Measurements from ENCODE around the gene MTM1.

The MTM1 gene

DNA sequence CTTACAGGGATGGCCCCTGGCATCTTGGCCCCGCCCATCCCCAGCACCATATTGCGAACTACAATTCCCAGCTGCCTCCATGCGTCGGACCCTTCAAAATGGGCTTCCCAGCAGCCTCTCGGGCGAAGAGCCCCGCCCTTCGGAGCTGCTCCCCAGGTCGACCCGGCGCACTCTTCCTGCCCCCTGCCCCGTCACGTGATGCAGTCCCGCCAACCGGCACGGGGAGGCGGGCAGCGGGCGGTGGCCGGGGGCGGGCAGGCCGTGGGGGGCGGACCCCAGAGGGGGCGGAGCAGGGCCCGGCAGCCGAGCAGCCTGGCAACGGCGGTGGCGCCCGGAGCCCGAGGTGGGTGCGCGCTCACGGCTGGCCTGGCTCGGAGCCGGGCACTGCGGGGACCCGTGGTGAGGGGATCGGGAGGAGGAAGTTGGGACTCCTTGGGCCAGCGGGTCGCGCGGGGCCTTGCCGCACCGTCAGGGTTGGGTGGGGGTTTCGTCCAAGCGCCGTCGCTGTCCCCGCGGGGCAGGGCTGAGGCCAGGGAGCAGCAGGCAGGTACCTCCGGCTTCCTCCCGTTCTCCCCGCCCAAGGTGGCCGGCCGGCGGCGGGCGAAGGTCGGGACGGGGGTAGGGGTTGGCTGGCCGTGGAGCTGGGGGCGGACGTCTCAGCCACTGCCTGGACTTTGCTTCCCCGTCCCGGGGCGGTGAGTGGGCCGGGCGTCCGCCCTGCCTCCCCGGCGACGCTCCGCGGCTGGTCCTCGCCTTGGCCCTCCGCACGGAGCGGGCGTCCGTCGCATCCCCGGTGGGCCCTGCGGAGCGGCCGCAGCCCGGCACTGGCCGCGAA lies at the start of gene MTM1:
Gene MTM1, plus strand, starts transcription at position 302 of the 835 bp plus-strand sequence. CDS start 23,994 bp downstream, outside the sequence.
- DNase-seq (ENCODE audit: low spot score), result peak; percentile 92

DNA sequence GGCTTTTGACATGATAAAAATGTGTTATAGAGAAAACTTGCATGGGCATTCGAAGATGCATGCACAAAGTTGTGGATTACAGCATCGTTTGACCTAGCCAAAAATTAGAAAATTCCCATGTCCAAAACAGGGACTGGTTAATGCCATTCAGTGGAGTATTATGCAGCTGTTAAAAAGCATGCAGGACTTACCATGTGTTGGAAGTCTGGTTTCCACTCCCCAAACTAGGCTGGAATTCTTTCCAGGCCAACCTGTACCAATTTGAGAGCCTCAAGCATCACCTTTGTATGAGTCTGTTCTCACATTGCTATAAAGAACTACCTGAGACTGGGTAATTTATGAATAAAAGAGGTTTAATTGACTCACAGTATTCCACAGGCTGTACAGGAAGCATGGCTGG lies 45.9 kb upstream of the MTM1 start:
- DNase-seq (ENCODE audit: low spot score), result no peak

DNA sequence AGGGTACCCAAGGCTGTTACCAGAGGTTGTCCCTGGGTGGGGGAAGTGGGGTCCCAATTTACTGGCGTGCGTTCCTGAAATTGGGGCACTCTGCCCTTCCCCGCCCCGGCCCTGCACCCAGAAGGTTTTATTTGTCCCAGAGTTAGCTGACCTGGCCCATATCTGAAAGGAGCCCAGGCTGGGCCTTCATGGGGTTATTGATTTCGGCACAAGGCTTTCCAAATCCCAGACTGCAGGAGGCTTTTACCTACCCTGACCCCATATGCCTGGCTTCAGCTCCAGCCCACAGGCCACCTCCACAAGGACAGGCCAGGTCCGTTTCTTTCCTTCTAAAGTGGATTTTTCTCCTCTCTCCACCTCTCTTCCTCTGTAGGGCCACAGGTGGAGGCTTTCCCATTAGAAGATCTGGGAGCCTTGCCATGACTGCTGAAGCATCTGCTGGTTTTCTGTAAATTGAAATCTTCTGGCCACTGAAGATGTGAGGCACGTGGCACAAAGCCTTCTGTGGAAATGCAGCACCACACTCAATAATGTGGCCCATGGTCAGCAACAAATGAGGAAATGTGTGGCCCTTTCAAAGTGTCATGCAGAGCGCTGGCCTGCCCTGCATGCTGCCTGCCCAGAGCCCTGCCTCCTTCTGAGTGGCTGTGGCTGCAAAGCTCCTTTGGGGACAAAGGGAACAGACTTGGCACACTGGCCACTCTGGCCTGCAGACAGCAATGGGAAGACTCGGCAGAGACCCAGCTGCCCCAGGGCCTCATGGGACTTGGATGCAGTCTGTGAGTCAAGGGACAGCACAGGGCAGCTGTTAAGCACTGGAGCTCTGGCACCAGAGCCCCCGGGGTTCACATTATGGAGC lies 43.1 kb upstream of the MTM1 start:
- DNase-seq (ENCODE audit: low spot score), result no peak

DNA sequence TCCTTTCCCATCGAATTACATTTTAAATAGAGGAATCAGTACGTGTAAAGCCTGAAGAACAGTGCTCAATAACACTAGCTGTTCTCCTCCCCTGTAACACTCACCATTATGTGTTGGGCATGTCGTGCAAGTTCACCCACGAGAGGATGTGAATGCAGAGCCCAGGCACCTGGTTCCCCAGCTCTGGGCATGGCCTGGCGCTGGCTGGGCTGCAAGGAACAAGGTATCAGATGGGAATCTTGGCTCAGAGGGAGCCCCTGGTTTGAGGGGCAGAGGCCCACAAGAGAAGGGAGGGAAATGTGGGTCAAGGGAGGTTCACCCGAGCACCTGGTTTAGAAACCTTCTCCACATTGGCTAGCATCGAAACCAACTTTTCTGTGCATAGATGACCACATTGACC lies 41.7 kb upstream of the MTM1 start:
- no peak for DNase-seq (ENCODE audit: low spot score)

DNA sequence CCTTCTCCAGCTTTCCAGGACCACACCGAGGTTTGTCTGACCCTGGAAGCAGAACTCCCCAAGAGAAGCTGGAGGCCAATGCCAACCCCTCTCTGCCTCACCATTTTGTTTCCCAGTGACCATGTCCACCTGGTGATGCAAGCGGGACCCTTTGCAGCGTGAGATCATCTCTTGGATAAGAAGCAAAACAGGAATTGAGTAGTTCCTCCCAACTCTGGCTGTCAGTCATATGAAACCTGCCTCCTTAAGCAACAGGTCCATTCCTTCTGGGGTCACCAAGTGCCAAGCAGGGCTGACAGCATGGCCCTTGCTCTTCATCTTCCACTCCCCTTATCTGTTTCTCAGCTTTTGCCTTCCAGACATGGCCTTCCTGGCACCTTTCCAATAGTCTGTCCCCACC lies 41.3 kb upstream of the MTM1 start:
- no peak for DNase-seq (ENCODE audit: low spot score)

DNA sequence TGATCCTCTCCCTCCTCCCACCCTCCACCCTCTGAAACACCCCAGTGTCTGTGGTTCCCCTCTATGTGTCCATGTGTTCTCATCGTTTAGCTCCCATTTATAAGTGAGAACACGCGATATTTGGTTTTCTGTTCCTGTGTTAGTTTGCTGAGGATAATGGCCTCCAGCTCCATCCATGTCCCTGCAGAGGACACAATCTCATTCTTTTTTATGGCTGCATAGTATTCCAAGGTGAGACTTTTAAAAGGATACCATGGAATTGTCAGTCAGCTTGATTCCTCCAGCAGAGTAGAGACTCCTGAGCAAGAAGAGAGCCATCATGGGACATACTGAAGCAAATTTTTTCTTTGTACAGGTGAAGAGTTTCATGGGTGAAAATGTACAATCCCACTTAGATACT lies 38.8 kb upstream of the MTM1 start:
- no peak for DNase-seq (ENCODE audit: low spot score)

DNA sequence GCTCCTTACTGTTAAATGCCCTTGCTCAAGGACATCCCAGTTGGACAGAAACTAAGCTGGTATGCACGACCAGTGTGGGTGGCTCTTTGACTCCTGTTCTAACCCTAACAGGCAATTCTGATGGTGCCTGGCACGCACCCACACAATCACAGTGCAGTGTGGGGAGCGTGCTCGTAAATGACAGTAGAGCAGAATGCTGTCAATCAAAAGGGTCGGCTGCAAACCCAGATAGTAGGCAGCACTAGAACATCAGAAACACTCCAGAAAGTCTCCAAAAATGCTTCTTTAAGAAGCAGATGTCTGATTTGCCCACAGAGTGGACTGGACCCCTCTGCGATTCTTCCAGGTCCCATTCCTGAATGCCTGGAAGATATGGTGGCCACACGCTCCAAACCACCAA lies 37.6 kb upstream of the MTM1 start:
- DNase-seq (ENCODE audit: low spot score), result no peak

DNA sequence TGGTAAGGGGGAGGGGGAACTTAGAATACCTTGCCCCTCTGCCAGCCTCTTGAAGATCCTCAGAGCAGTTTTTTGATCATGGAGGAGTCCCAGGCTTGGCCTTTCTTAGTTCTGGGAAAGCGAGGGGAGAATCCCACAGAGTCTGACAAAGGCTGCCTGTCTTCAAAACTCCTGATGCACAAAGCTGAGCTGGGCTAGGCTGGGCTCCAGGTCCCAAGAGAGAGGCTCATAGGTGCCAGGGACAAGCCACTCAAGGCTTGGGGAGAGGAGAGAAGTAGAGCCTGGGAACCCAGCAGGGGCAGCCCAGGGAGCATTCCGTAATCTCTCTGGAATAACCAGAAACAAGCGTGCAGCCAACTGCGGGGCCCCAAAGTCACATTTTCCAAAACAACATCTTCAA lies 37.0 kb upstream of the MTM1 start:
- no peak for DNase-seq (ENCODE audit: low spot score)

DNA sequence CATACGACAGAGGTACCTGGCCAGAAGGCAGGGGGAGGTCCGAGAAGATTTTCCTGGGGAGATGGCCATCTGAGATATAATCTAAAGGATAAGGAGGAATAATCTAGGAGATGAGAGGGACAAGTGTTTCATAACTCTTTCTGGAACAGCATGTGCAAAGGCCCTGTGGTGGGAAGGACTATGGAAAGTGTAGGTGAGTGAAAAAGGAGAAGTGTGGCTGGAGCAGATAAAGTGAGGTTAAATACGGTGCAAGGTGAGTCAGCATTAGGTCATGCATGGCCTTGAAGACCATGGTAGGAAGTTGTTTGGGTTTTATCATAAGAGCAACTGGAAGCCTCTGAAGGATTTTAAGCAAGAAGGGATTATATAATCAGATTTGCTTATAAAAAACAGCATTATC lies 34.6 kb upstream of the MTM1 start:
- no peak for DNase-seq (ENCODE audit: low spot score)

DNA sequence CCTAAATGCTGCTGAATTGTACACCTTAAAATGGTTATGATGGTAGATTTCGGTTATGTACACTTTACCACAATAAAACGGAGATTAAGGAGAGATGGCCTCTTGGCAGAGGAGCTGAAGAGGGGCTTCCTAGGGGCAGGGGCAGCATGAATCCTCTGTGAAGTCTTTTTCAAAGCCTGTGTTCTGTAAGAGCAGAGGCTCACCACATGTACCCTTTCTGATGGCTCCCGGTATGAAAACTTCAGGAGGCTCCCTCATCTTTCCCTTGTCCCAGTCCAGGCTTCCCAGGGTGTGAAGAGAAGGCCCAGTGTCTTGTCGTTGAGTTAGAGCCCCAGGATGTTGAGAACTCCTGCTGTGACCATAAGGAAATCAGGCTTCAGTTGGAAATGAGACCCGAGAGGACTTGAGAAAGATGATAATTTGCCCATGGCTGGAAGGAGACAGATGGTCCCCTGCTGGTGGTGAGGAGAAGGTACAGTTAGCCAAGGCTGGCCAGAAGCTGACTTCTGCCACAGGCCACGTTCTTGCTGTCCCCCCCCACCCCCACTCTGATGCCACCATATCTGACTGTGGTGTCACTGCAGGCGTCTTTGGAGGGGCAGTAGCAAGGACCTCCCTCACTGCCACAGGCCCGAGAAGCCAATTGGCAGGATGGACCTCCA lies 31.8 kb upstream of the MTM1 start:
- no peak for DNase-seq (ENCODE audit: low spot score)

DNA sequence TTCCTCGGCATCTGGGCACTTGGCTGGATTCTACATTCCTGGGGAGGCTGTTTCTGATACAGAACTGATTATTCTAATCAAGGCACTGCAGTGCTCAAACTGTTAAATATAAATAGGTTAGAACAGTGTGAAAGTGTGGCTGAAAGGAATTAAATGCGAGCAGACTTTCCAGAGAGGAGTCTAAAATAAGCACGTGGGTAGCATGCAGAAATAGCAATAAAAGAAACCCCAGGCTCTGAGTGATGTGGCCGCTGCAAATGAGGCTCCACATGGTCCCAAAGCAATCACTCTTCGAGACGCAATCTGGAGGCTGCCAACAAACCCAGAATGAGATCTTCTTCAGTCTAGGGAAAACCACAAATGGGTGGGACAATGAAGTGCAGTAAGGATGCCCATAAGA lies 30.6 kb upstream of the MTM1 start:
- DNase-seq (ENCODE audit: low spot score), result no peak

DNA sequence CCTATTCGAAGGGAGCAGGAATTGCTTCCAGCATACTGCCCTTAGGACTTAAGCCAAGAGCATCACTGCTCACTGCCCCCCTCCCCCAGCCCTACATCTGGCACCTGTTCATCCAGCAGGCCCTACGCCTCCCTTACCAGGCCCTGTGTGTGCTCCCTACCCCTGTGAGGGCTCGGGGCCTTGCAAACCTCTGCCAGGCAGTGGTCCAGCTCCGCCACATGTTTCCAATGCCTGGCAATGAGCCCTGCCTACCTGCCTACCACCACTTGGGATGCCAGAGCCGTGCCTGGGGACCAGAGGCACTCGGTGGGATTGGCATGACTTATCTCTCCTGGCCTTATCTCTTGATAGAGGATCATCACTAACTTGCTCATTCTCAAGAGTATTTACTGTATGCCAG lies 27.5 kb upstream of the MTM1 start:
- no peak for DNase-seq (ENCODE audit: low spot score)

DNA sequence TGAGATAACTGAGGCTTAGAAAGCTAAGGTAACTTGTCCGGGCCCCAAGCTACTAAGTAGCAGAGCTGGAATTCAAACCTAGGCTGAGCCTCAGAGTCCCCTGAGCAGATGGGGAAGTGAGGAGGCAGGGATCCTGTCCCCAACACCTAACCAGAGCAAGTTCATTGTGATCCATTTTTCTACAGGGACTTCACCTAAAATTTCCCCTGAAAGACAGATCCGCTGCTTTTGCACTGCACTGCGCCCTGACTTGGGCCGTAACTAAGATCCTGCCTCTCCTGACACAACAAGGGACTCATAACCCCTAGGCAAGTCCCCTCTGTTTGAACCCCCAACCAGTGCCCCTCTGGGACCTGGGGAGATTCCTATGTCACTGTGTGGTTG lies 25.6 kb upstream of the MTM1 start:
- DNase-seq (ENCODE audit: low spot score), result no peak

DNA sequence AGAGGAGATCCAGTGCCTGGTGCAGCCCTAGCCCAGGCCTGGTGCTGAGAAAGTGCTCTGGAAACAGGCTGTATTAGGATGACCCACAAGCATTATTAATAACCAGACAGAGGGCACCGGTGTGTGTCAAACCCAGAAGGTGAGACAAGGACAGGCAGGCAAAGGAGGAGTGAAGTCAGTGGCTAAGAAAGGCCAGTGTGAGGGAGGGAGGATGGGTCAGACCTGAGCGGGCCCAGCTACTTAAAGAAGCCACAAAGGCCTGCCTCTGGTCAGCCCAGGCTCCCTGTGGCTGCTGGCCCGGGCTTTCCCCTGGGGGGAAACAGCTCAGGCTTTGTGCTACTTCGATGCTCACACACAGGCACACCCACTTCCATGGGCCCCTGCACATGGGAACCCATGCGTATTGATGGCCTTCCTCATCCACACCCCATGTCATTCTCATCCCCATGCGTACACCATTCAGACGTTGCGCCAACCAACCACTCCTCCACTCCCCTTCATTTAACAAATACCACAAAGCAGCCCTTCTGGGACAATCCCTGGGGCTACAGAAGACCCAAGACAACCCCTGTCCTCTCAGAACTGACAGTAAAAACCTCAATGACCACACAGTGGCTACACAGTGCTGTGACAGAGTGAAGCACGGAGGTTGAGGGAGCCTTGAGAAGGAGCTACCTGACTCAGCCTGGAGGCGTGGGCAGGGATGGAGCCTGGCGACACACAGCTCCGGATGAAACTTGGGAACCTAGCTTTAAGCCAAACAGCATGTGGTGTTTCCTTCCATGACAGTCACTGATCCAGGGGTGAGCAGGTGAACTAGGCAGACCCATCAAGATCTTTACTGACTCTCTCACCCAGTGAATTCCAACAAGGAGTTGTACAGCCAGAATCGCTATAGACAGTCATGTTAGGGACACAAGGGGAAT lies 24.9 kb upstream of the MTM1 start:
- no peak for DNase-seq (ENCODE audit: low spot score)

DNA sequence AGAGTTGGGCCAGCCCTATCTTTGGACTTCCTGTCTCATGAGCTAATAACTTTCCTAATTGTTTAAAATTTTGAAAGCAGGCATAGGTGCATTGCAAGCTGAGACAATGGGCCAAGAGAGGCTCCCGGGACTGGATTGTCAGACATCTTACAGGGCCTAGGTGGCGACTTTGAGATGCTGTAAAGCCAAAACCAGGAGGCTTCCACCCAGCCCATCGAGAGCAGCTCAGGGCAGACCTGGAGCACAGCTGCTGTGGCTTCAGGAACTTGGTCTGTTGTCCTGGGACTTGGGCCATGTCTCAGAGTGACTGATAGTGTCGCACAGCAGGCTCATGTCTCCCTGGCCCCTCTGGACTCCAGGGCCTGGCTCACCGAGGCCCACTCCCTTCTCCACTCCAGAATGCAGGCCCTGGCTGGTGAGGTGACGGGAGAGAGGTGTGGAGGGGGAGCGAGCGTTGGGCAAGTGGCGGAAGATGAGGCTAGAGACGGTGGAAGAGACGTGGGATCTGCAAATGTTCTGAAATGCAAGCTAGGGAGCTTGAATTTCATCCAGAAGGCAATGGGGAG lies 24.1 kb upstream of the MTM1 start:
- peak; percentile 21 for DNase-seq (ENCODE audit: low spot score)

DNA sequence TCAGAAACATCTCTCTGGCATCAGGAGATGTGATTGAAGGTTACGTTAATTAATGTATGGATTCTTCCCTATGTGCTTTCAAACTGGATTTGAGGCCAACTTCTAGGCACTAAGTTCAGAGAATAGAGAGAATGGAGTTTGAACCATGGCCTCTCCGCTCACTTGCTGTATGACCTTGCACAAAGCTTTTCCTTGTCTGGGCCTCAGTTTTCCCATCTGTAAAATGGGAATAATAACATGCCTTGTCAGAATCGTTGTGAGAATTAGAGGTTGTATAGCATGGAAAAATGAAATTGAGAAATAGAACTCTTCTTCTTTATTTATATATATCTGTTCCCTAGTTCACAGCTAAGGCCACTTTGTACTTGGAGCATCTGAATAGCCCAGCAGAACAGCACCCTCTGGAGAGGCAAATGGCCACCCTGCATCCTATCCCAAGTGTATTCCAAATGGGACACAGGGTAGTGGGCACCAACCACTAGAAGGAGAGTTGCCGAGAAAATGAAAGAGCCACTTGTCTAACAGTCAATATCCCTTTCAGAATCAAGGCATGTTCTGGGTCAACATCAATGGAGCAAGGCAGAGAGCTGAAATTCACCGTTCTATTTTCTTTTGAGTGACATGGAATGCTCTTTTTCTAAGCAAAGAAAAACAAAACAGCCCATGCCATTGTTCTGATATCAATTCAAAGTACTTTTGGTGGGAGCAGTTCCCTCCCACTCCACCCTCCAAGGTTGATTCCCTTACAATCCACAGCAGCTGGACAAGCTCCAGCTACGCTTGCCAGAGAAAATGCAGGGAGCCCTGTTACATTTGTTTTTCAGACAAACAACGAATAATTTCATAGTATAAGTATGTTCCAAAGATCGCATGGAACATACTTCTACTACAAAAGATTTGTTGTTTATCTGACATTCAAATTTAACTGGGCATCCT lies 23.3 kb upstream of the MTM1 start:
- DNase-seq (ENCODE audit: low spot score), result no peak

DNA sequence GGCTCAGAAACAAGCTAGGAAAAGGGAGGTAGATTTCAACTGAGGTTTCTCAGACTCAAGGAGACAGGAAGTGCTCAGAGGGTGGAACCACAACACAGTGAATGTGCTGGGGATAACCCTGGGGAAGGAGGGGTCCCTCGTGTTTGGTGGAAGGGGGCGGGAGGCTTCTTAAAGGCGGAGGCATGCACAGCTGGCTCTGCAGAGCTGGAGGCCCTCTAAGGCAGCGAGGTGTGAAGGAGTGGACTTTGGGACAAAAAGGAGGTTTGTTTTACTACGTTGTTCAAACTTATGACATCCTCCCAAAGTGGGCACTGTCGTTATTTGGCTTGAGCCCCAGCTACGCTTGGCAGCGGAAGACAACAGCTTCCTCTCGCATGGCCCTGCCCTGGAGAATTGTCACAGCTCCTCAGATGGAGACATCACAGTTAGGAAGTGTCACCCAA lies 21.7 kb upstream of the MTM1 start:
- peak; percentile 42 for DNase-seq (ENCODE audit: low spot score)

DNA sequence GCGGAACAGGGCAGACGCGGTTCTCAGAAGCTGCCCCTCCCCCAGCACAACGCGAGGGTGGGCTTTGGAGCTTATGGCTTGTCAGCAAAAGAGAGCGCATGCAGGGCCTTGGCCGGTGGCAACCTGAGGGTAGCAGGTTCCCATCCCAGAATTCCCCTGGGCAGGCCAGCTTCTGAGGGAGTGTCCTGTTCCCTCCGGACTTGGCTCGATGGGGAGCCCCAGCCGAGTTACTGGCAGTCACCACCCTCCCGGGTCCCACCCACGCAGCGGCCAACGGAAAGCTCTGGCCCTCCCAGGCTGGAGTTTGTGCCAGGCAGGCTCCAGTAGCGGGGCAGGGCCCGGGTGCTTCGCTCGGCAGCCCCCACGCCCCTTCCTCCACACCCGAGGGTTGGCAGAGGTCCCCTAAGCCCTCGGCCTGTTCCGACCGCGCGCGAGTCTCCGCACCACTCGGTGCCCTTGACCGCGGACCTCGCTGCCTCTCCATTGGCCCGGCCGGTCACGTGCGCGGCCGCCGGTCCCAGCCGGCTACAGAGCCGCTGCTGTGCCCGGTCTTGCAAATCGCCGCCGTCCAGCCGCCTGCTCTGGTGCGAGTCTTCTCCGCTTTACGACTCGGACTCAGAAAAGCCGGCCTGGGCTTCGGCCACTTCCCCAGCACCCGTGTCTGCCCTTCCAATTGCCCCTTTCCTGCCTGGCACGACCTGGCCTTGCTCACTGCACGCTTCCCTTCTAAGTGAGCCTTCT lies 20.9 kb upstream of the MTM1 start:
- DNase-seq (ENCODE audit: low spot score), result no peak

DNA sequence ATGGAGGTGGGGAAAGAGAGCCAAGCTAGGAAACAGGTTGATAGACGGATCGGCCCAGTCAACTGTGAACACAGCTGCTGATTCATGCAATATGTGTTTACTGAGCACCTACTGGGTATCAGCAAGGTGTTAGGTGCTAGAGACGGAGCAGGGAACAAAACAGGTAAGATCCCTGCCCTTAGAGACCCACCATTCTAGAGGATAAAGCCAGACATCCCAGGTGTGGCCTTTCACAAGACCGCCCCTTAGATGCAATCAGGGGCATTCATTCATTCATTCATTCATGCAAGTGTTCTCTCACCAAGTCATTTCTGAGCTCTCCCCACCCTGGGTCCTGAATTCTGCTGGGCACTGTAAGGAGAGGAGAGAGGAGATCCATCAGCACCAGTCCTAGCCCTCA lies 20.2 kb upstream of the MTM1 start:
- no peak for DNase-seq (ENCODE audit: low spot score)

Measured in CD4-positive, alpha-beta T cell treated with Interleukin-2 at 100 ng/mL for 4 hours (primary cell).